OCI-M2 (cell line): ENCODE measurements around the gene ARHGEF9.
"Not testable (repeated sequence)": the region's sequence is repeated elsewhere in the genome, so short reads cannot be mapped to it uniquely, and the experiment has no call there.

Experiments
- DNase-seq: peaks from one replicate; lab custom pipeline; 2025; ENCODE audit not compliant: unreplicated experiment; lab: John Stamatoyannopoulos, UW

ARHGEF9 gene

DNA sequence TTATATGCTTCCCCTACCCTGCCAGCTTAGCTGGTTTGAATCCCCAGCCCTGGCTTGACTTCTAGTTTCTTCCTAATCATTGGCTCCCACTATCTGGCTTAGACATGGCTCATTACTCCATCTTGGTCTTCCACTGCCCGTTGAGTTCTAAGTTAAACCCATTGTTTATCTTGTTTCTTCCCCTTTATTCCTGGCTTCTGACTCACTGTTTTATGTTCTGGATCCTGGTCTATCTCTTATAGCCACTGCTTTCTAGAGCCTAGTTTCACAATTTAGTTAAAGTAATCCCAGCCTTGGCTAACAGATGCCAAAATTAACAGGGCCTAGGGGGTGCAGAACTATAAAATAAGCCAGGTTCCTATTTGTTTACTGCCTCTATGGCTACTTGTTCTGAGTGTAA, 120.9 kb downstream of the ARHGEF9 start:
- no peak for DNase-seq

GRCh38 chrX:63661676-63662075, 123.3 kb downstream of the ARHGEF9 start:
- no peak for DNase-seq

- no peak for DNase-seq
Measured at GRCh38 chrX:63658920-63659319, 126.1 kb downstream of the ARHGEF9 start.

DNA sequence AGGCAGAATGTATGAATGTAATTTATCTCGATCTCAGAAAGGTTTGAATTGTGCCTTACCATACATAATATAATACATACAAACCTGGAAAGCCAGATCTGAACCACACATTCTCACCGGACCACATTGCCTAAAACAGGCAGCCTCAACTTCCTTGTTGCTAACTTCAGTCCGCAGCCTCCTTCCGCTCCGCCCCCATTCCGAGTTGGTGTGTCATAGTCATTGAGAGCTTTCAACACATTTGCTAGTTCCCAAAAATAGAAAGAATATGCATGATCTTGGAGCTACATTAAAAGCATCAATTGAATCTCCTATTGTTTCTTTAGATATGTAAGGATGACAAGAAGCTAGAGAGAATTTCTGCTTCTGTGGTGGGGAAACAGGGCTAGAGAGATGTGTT, 127.2 kb downstream of the ARHGEF9 start:
- DNase-seq = no peak

DNA sequence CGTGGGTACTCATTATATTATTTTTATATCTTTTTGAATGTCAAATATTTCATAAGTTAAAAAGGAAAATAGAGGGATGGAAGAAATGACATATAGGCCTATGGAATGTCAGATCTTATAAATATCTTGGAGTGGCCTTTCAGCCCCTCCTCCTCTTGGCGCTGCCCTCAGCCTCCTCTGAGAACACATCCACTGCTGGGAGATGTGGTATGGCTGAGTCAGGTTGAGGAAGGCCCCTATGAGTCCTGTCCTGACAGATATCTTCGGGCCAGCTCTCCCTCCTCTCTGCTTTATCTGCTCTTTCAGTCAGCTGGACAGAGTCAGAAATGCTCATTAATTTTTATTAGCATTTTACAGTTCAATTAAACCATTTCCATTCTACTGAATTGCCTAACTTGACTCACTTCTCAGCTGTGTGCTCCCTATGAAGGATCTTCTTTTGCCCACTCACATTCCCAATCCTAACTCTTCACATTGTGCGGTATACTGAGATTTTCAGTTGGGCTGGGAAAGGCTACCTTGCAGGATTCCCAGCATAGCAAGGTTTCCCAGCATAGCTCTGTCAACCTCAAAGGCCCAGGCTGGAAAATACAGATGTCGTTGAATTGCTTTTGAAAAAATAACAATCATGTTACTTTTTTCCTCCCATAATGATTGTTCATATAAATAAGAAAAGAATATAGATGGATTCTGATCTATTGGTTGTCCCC, 128.0 kb downstream of the ARHGEF9 start:
- DNase-seq = no peak

DNA sequence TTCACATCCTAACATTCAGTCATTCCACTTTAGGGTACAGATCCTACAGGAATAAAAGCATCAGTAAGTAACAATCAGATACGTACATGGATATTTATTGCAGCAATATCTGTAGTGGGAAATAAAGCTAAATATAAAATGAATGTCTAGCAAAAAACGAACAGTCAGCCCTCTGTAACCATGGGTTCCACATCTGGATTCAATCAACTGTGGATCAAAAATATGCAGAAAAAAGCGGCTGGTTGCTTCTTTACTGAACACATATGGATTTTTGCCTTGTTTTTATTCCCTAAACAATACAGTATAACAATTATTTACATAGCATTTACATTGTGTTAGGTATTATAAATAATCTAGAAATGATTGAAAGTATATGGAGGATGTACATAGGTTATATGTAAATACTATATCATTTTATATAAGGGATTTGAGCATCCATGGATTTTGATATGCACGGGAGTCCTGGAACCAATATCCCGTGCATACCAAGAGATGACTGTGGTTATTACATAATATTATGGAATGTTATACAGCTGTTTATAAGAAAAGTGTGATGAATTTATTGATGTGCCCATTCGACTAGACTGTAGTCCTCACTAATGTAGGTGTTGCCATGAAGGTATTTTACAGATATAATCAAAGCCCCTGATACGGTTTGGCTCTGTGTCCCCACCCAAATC, 132.8 kb downstream of the ARHGEF9 start:
- DNase-seq = no peak

- DNase-seq = not testable (repeated sequence)
Measured at GRCh38 chrX:63645748-63646147, 139.3 kb downstream of the ARHGEF9 start.

DNA sequence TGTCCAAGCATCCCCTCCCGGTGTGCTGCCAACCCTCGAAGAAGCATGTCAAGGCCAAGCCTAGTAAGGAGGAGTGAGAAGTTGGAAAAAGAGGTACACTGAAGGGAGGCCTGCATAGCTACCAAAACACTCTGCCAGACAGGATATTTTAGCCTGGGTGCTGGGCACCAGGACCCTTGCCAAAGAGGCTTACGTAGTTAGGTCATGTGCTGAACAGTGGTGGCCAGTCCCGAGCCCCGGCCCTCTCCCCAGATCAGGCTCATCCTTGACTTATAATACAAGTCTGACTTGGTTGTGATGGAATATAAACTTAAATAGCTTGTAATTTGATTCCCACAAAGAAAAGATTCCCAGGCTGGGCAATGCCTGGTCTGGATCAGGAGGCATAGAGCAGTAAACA, 149.3 kb downstream of the ARHGEF9 start:
- DNase-seq = no peak

DNA sequence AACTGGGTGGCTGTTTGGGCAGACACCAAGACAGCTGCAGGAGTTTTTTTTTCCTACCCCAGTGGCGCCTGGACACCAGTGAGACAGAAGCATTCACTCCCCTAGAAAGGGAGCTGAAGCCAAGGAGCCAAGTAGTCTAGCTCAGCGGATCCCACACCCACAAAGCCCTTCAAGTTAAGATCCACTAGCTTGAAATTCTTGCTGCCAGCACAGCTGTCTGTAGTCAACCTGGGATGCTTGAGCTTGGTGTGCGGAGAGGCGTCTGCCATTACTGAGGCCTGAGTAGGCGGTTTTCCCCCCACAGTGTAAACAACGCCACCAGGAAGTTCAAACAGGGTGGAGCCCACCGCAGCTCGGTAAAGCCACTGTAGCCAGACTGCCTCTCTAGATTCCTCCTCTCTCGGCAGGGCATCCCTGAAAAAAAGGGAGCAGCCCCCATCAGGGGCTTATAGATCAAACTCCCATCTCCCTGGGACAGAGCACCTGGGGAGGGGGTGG, 171.4 kb downstream of the ARHGEF9 start:
- no peak for DNase-seq

GRCh38 chrX:63585936-63586335, 199.1 kb downstream of the ARHGEF9 start:
- DNase-seq = no peak
